Measurements from ENCODE around the gene TYW5. TPM values are rescaled to one million over a fixed set of nuclear protein-coding genes. Genes with fewer than 3 reads are reported as not detected.

Gene TYW5
- total and polyA plus RNA-seq, 12 donors = 1.9 to 3.5 (median 2.6) TPM

GRCh38 chr2:199956062-199956380, 730 bp upstream of the TYW5 start:
- no peak for ATAC-seq
- Histone ChIP-seq H3K27me3 (no peaks in the 10 kb centered on the region), H3K4me3 (peak overlapping the region; percentile 70 to 99 (median 96)), H3K27ac (peak overlapping the region; percentile 85 to 98 (median 92)), H3K9me3 (no peaks in the 10 kb centered on the region), H3K36me3 (peaks cover 0 to 39% (median 15%) of the 10 kb centered on the region in 9 donors), H3K4me1 (peaks cover 9 to 48% (median 34%) of the 10 kb centered on the region in 9 donors)
- intact Hi-C loops (cut with DNase I) = no loop called here
- WGBS, 2 donors = 0 to 1% methylated on average over 10 of the region's 10 CpGs
- no peak for DNase-seq
- TF ChIP-seq CTCF (IDR thresholded peaks at IDR 0.05) = no peak

GRCh38 chr2:199955007-199955338, 318 bp downstream of the TYW5 start:
- no peaks in the 10 kb centered on the region for H3K9me3 ChIP-seq
- H3K36me3 ChIP-seq = peaks cover 0 to 39% (median 5%) of the 10 kb centered on the region in 9 donors
- intact Hi-C loops (cut with DNase I) = no loop called here
- TF ChIP-seq CTCF (IDR thresholded peaks at IDR 0.05) = no peak
- peak overlapping the region; percentile 85 to 98 (median 92) for H3K27ac ChIP-seq
- DNase-seq (no peak), ATAC-seq (peak in 6 of 8 donors; percentile 7 to 55 (median 48))
- H3K4me1 ChIP-seq = peaks cover 9 to 48% (median 34%) of the 10 kb centered on the region in 9 donors
- peak overlapping the region; percentile 70 to 99 (median 96) for H3K4me3 ChIP-seq
- WGBS, 2 donors = 0 to 1% methylated on average over 13 of the region's 13 CpGs
- H3K27me3 ChIP-seq = no peaks in the 10 kb centered on the region

GRCh38 chr2:199951023-199951422, 4.3 kb downstream of the TYW5 start:
- ATAC-seq (no peak), DNase-seq (no peak)
- WGBS, 2 donors = 71 to 72% methylated on average over 1 of the region's 1 CpG
- Histone ChIP-seq H3K27ac (no peak overlapping the region), H3K36me3 (peaks cover 0 to 51% (median 3%) of the 10 kb centered on the region in 9 donors), H3K4me3 (no peak overlapping the region), H3K4me1 (peaks cover 3 to 28% (median 13%) of the 10 kb centered on the region in 9 donors), H3K9me3 (no peaks in the 10 kb centered on the region), H3K27me3 (no peaks in the 10 kb centered on the region)
- TF ChIP-seq CTCF (IDR thresholded peaks at IDR 0.05) = no peak
- intact Hi-C loops (cut with DNase I) = no loop called here

- DNase-seq (no peak), ATAC-seq (no peak)
- TF ChIP-seq CTCF (IDR thresholded peaks at IDR 0.05) = no peak
- Histone ChIP-seq H3K4me1 (peaks cover 3 to 31% (median 13%) of the 10 kb centered on the region in 9 donors), H3K27me3 (no peaks in the 10 kb centered on the region), H3K27ac (no peak overlapping the region), H3K4me3 (no peak overlapping the region), H3K9me3 (no peaks in the 10 kb centered on the region), H3K36me3 (peaks cover 0 to 58% (median 6%) of the 10 kb centered on the region in 9 donors)
- intact Hi-C loops (cut with DNase I) = no loop called here
- 94% methylated on average over 5 of the region's 5 CpGs for WGBS, 2 donors
These were observed 4.9 kb downstream of the TYW5 start for GRCh38 chr2:199950396-199950795.
